Hematopoietic multipotent progenitor cell treated with erythropoietin and hydrocortisone succinate and interleukin-3 and kit ligand, for 8 days (in vitro differentiated cells): ENCODE results near the gene MBD5.
"Not testable (repeated sequence)": the region's sequence is repeated elsewhere in the genome, so short reads cannot be mapped to it uniquely, and the experiment has no call there.

Experiments used
- DNase-seq: peaks from one replicate; pipeline ENCODE4 v3.0.0-alpha.2; 2015

The MBD5 gene

GRCh38 chr2:148021059-148021861 is at the start of gene MBD5:
TSS of gene MBD5 (plus strand) at chr2:148021091.
- DNase-seq, result peak; percentile 54

- no peak for DNase-seq
Measured at GRCh38 chr2:147976102-147976501, 44.8 kb upstream of the MBD5 start.

DNA sequence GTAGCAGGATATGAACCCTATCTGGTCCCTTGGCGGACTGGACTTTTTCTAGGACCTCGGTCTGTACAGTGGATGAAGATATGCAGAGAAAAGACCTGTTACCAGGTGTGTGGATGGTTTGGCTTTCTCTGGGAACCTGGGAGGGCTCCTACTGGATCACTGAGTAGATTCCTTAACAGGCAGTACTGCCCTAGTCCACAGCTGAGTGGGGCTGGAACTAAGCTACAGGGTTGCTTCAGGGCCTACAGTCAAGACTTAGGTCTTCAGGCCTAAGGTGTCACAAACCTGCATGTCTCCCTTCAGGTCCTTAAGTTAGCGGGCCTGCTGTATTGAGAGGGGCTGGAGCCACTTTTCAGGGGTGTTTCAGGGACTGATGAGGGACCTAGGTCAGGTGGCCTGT is 43.2 kb upstream of the MBD5 start:
- no peak for DNase-seq

- DNase-seq, result no peak
Measured at GRCh38 chr2:147980940-147981528, 39.9 kb upstream of the MBD5 start.

- no peak for DNase-seq
Measured at GRCh38 chr2:147989102-147989501, 31.8 kb upstream of the MBD5 start.

DNA sequence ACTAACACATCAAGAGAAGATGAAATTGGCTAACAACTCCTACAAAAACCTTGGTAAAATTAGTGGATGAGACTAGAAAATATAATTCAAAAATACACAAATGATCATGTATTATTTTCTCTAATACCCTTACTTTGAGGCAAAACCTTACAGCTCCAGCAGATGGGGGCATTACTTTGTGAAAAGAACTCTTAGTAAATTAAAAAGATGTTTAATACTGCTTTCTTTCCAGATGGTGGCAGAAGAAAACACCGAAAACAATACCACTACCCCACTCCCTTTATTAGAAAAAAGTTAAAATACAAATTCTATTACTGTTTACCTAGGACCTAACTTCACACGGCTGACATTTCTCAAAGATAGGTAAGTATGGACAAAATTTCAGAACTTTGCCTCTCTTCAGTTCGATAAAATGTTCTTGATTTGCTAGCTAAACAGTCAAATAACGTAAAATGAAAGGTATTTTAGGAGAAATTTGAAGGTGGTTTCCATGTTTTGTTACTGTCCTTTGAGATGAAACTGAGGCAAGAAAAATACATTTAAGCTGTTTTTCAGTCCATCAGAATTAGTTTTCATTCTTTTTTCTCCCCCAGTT is 31.0 kb upstream of the MBD5 start:
- peak; percentile 83 for DNase-seq

- not testable (repeated sequence) for DNase-seq
Measured at GRCh38 chr2:147994965-147995364, 25.9 kb upstream of the MBD5 start.

GRCh38 chr2:147996828-147997227 is 24.1 kb upstream of the MBD5 start:
- DNase-seq, result no peak

DNA sequence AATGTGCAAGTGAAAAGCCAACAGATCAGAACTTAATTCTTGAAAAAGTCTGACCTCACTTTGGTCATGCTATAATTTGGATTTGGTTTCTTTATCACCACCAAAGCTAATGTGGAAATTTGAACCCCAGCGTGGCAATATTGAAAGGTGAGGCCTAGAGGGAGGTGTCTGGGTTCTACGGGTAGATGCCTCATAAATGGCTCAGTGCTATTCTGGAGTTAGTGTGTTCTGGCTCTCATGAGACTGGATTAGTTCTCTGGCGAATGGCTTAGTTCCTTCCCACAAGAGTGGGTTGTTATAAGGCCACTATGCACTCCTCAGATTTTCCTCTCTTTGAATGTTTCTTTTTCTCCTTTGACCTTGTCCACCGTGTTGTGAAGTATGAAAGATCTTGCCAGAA is 22.7 kb upstream of the MBD5 start:
- DNase-seq, result no peak

DNA sequence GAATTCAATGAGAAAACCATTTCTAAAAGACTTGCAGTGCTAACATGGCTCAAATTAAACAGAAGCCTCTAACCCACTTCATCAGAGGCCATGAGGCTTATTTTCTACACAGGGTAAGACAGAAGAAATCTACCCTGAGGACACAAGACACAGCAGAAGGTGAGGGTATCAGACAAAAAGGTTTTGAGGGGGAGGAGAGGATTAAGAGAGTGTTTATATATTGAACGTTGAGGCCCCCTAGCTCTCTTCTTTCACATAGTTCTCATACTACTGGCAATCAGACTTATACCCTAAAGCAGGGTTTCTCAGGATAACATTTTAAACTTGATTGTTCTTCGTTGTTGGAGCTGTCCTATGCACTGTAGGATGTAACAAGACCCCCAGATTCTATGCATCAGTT is 21.8 kb upstream of the MBD5 start:
- DNase-seq, result no peak

DNA sequence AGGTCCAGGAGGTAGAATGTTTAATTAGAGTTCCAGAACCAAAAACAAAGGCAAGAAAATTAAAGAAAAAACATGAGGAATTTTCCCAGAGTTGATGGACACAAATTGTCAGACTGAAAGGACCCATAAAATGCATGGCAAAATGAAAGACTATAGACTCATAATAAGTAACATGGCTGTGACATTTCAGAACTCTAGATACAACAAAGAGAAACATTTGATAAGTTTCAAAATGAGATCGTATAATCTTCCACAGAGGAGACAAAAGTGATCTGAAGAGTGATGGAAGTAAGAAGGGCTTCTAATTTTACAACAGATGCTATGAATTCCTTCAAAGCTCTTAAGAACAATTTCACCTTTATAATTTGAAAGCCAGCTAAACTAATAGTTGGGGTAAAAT is 20.8 kb upstream of the MBD5 start:
- no peak for DNase-seq

GRCh38 chr2:148002420-148002819 is 18.5 kb upstream of the MBD5 start:
- not testable (repeated sequence) for DNase-seq

DNA sequence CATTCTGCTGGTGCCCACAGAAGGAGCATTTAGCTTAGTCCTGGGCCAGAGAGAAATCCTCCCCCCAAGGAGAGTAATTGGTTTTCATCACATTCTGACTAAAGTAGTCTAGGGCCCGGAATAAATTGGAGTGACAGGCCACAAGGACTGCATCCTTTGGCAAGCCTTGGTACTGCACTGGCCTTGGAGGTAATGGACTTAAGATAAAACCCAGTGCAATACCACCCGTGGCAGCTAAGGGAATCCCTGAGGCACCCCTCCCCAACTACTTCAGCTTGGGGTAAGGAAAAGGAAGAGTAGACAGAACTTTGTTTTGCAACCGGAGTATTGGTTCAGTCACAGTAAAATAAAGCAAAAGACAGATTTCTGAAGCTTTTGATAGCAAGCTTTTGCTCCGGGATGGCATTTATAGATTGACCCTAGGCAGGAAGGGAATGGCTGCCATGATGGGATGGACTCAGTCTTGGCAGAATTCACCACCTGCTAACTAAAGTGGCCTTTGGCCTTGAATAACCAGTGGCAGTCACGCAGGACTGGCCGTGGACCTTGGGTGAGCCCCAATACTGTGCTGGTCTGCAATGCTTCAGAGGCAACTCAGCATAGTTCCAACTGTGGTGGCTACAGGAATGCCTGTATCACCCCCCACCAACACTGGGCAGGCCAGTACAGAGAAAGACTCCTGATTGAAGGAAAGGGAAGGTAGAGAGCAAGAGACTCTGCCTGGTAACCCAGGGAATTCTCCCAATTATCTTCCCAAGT is 14.5 kb upstream of the MBD5 start:
- DNase-seq, result no peak

GRCh38 chr2:148007219-148007900 is 13.5 kb upstream of the MBD5 start:
- DNase-seq, result no peak

- not testable (repeated sequence) for DNase-seq
Measured at GRCh38 chr2:148008411-148008810, 12.5 kb upstream of the MBD5 start.

DNA sequence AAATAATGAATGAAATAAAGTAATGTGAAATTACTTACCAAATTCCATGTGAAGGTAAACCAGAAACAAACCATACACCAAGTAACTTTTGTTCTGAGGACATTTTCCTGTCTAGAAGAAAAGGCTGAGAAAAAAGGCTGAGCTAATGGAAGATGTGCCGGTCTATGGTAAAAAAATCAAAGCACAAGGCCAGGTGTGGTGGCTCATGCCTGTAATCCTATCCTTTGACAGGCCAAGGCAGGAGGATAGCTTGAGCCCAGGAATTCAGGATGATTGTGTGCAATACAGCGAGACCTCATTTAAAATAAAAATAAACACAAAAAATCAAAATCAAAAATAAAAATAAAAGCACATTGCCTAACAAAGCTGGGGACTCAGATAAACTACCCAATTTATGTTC is 7.0 kb upstream of the MBD5 start:
- DNase-seq, result no peak

- DNase-seq, result no peak
Measured at GRCh38 chr2:148014616-148015015, 6.3 kb upstream of the MBD5 start.

GRCh38 chr2:148020111-148021058 is 506 bp upstream of the MBD5 start, which contains the start of gene ORC4:
TSS of gene ORC4 (minus strand) at chr2:148020737. CDS start at chr2:147975958, 44,779 bp downstream.
- DNase-seq, result peak; percentile 99

DNA sequence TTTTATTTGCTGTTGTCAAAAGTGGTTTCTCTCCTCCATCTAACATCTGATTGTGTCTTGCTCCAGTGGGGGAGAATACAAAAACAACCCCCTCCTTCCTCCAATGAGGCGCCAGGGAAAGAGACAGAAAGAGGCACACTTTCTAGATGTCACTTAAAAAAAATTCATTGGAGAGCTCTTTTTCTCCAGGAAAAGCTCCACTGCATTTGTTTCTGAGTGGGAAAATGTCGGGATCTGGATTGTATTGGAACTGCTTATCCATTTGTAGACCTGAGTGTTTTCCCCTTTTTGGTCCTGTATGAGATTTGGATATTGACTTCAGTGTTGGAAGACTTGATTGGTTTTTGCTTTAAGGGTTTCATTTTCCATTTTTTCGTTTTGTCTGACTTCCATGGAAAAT is 995 bp downstream of the MBD5 start:
- peak; percentile 50 for DNase-seq

GRCh38 chr2:148022351-148022750 is 1.5 kb downstream of the MBD5 start:
- no peak for DNase-seq

- DNase-seq, result no peak
Measured at GRCh38 chr2:148022882-148023281, 2.0 kb downstream of the MBD5 start.

DNA sequence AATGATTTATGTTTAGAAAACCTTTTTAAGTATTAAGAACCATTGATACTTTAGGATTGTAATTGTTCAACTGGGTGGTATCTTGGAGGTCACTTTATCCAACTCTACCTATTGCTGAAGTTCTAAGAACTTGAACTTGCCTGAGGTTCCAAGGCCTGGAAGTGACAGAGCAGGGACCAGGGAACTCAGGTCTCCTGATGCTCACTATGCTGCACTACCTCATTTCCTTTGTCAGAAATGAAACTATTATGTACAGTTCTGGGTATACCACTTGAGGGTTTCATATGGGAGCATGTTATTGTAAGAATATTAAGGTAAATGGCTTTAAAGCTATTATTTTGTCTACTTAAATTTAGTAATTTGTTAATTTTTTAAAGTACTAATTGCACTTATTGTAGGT is 3.0 kb downstream of the MBD5 start:
- peak; percentile 42 for DNase-seq
